HG03571 (cell line): Measurements from ENCODE around the gene CTU2.
"Not testable (repeated sequence)": the region's sequence is repeated elsewhere in the genome, so short reads cannot be mapped to it uniquely, and the experiment has no call there.

Source experiments
- ATAC-seq: cut with Tn5 transposase; IDR thresholded peaks from one replicate; pipeline ENCODE4 v1.9.1; 2021; ENCODE audit not compliant: unreplicated experiment

Gene CTU2

GRCh38 chr16:88706229-88706964 lies at the start of gene CTU2, which contains the start of gene RNF166:
CTU2 (plus strand) TSS chr16:88706503; CDS start chr16:88706531, 28 bp downstream.
RNF166 (minus strand) TSS chr16:88706408; CDS start chr16:88706325, 83 bp downstream.
- peak; percentile 53 for ATAC-seq

DNA sequence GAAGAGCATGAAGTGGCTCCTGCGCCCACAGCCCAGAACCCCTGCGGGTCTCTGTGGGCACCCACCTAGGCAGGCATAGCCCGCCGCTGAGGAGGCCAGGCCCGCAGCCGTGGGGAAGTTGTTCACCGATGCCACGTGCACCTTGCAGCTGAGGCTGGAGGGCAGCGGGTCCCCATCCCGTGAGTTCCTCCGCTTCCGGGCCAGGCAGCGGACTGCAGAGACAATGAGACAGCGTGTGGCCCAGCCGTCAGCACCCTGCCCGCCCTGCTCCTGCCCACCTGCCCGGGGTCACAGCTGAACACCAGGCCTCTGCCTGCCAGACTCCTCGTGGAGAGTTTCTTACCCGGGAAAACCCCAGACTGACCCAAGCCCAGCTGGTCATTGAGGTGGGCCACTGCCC lies 48.9 kb upstream of the CTU2 start:
- ATAC-seq = no peak

GRCh38 chr16:88658714-88659113 lies 47.6 kb upstream of the CTU2 start:
- ATAC-seq = no peak

DNA sequence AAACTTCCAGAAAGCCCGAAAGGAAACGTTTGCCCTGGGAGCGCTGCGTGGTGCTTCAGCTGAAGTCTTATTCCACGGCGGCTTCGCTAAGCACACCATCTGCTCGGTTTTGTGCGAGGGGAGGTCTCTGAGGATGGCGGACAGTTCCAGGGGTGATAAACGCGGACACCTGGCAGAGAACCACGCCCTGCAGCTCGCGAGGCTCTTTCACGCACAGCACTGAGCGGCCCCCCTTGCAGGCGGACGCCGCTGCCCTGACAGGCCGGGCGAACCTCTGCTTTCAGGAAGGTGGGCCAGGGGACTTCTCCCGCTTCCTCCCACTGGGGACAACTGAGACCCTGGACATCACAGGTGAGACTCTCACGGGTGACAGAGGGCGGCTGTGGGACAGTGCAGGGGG lies 47.1 kb upstream of the CTU2 start:
- ATAC-seq = no peak

DNA sequence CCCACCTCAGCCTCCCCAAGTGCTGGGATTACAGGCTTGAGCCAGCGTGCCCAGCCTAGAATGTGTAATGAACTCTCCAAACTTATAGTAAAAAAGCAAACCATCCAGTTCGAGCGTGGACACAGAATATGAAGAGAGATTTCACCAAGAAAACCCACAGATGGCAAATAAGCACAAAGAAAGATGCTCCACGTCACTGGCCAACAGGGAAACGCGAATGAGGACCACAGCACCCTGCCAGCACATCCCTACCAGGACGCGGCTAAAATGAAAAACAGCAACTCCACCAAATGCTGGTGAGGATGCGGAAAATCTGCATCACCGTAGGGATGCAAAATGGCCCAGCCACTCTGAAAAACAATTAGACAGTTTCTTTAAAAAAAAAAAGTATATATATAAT lies 44.8 kb upstream of the CTU2 start:
- ATAC-seq = no peak

DNA sequence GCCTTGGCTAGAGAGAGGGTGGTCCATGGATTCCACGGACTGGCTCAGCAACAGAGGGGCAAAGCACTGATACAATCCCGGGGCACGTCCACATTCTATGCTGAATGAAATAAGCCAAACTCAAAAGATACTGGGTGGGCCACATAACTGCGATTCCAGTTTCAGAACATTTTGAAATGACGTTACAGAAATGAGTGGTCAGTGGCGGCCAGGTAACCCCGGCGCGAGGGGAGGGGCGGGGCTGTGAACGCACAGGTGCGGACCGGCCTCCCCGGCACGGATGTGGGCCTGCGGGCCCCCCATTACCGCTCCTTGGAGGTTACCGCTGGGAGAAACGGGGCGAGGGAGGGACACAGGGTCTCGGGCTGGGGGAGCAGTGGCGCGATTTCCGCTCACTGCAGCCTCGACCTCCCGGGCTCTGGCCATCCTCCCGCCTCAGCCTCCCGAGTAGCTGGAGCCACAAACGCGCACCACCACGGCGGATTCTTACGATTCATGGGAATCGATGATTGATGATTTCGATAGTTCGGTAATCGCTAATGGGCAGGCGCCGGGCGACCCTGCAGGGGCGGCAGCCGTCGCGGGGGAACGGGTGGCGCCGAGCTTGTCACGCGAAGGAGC lies 44.0 kb upstream of the CTU2 start:
- peak; percentile 2 for ATAC-seq

GRCh38 chr16:88662843-88663606 lies 43.3 kb upstream of the CTU2 start, which contains the start of gene MVD:
MVD (minus strand) TSS chr16:88663091; CDS start chr16:88663080, 11 bp downstream.
- ATAC-seq = peak; percentile 92

DNA sequence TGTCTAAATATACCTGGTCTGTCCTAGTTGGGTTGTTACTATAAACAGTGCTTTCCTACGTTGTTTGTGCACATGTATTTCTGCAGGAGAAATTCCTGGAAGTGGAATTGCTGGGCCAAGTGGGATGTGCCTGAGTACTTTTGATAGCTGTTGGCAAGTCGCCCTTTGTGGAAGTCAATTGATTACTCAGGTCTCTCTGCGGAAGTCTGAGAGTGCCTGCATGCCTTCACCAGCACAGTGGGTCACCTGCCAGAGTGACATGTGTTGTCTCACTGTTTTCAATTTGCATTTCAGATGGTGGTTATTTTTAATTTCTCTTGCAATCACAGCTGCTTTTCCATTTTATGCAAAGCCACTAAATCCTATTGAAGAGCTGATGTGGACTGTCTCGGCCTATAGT lies 41.2 kb upstream of the CTU2 start:
- no peak for ATAC-seq

DNA sequence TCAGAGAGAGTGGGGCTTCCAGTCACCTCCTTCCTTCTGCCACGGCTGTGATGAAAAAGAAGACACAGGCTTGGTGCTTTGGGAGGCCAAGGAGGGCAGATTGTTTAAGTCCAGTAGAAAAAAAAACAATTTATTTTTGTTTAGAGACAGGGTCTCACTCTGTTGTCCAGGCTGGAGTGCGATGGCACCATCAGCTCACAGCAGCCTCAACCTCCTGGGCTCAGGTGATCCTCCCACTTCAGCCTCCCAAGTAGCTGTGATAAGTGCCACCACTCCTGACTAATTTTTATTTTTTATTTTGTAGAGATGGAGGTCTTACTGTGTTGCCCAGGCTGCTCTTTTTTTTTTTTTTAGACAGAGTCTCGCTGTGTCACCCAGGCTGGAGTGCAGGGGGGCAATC lies 40.7 kb upstream of the CTU2 start:
- ATAC-seq = no peak

- no peak for ATAC-seq
Observed at GRCh38 chr16:88667461-88667860, 38.8 kb upstream of the CTU2 start.

- not testable (repeated sequence) for ATAC-seq
Observed at GRCh38 chr16:88669493-88669892, 36.8 kb upstream of the CTU2 start.

GRCh38 chr16:88669980-88670379 lies 36.3 kb upstream of the CTU2 start:
- ATAC-seq = no peak

GRCh38 chr16:88671806-88672205 lies 34.5 kb upstream of the CTU2 start:
- no peak for ATAC-seq

DNA sequence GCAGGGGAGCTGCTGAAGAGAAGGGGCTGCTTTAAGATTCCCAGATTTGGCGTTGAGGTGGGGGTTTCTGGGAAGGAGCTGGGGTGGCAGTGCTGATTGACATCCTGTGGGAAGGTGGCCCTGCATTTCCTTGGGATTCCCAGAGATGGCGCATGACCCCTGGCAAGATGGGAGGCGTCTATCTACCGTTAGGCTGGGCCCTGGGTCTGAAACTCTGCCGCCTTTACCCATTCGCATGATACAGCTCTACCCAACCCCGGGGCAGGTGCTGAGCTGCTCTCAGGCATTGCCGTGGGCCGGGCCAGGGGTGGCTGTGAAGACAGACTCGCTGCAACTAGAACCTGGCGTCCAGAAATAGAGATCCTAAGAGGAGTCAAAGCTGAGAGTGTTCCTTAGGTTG lies 33.5 kb upstream of the CTU2 start:
- ATAC-seq = no peak

DNA sequence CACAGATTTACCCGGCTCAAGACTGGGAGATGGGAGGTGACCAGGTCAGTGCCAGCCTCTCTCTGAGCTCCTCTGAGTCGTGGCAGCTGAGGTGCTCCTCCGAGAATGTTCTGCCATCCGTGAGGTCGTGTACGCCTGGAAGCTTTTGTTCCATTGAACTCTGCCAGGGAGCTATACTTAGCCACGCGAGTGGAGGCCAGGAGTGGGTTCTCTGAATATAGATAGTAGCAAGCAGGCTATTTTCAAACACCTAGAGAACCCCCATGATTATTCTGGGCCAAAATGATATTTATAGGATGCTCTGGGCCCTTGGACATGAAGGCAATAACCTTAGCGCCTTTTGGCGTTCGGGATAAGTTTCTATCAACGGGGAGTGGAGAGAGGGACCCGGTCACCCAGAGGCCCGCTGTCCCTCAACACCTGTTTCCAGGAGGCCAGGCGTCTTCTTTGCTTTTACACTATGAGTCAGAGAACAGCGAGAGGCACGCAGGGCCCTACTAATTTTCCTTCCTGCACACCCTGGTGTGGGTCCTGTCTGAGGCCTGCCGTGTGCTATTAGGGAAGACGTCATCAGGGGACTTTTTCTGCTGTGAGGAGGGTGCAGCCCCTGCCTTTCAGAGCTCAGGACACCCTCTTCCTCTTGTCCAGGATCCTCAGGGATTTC lies 32.5 kb upstream of the CTU2 start:
- ATAC-seq = no peak

- no peak for ATAC-seq
Observed at GRCh38 chr16:88676502-88677242, 29.6 kb upstream of the CTU2 start.

DNA sequence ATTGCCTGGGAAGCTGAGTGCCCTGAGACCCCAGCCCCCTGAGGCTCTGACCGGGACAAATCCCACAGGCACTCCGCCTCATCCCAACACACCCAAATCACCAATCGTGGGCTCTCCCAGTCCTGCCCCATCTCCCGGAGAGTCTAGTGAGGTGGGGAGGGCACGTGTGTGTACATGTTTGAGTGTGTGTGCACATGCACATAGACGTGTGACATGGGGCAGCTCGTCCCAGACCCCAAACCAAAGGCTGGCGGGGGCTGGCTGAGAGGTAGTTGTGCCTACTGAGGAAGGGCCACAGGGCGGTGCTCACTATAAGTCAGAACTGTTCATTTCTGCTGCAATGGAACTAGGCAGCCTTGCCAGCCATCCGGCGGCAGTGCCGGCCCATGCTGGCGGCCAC lies 28.6 kb upstream of the CTU2 start:
- ATAC-seq = no peak

DNA sequence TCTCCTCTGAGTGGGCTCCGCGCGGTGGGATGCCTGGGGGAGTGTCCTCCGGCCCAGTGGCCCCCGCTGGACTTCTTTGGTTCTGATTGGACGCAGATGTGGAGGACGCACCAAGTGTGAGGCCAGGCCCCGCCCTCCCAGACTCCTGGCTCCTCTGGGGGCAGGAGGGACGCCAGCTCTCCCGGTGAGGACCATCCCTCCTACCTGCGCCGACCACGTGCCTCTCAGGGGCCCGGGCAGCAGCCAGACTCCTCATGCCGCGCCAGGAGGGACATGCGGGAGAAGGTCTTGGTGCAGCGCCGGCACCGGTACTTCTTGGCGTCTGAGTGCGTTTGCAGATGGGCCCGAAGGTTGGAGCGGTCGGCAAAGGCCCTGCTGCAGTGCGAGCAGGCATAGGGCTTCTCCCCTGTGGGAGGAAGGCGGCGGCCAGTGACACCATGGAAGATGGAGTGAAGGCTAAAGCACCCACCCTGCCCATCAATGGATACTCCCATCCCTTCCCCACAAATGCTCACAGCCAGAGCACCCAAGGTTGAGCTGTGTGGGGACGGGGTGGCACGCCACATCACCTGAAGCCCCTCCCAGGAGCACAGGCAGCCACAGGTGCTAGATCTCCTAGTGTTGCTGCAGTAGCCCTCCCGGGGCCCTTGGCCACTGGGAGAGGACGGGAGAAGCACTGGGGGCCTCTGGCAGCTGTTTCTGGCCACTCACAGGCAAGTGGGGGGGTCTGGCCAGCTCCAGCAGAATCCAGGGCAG lies 27.9 kb upstream of the CTU2 start:
- no peak for ATAC-seq

DNA sequence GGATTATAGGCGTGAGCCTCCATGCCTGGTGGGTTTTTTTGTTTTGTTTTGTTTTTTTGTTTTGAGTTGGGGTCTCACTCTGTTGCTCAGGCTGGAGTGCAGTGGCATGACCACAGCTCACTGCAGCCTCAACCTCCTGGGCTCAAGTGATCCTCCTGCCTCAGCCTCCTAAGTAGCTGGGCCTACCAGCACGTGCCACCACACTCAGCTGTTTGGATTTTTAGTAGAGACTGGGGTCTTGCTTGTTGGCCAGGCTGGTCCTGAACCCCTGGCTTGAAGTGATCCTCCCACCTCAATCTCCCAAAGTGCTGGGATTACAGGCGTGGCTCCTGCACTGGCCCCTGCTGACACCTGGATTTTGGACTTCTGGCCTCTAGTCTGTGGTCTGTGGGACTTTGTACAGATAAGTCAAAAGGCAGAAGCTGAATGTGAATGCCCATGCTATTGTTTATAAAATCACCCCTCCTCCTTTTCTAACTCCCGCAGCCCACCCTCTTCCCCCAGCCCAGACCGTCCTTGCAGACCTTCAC lies 25.7 kb upstream of the CTU2 start:
- no peak for ATAC-seq
